Stromal cell of bone marrow (primary cell): ENCODE data around the gene MEX3B.
A peak's percentile ranks its signal among the peaks of the same experiment; 100 is the strongest.
"Not testable (repeated sequence)": the region's sequence is repeated elsewhere in the genome, so short reads cannot be mapped to it uniquely, and the experiment has no call there.

Experiments used
- DNase-seq: peaks from one replicate; pipeline ENCODE4 v3.0.0-alpha.2; 2012; ENCODE audit warnings: low read depth

MEX3B gene

DNA sequence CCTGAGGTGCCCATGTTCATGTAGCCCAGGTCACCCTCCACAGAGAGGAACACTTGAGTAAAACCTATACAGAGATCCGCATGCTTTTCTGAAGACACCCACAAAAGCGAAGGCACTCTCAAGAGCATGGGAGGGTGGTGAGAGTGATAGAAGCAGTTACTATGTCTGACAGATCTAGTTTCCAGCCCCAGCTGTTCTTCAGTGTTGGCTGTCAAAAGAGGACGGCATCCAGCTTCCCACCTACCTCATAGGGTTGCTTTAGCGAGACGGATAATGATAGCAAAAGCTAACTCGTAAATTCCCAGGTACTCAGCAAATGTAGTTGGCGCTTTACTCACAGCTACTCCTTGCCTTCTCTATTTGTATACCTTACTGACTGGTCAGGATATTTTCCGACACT, 3.0 kb upstream of the MEX3B start:
- DNase-seq, result no peak

GRCh38 chr15:82047453-82048400, 1.9 kb upstream of the MEX3B start:
- peak; percentile 1 for DNase-seq

DNA sequence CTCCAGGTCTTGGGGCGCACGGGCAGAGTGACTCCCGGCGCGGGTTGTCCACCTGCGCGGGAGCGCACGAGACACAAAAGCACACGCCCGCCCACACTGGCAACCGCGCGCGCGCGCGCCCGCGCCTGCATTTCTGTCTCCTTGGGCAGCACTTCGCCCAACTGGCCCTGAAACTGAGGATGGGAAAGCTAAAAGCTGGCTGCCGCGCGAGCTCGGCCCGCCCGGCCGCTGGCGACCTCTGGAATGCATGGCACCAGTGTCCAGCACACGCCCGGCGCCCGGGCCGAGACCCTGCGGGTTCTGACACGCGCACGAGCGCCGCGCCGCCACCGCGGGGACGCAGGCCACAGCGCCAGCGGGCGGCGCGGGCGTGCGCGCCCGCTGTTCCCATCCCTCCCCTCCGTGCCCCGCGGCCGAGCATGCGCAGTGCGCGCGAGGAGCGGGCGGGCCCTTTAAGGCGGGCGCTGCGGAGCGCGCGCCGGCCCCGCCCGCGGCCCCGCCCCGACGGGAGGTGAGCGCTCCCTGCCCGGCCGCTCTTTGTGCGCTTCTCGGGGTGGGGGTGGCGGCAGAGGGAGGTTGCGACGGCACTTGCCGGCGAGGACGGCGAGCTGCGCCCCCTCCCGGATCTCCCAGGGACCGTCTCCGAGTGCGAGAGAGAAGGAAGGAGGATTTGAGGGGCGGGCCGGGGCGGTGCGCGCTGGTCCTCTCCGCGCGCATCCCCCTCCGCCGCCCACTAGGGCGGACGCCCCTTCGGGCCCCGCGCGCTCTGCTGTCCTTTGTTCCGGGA, 1.0 kb upstream of the MEX3B start:
- peak; percentile 77 for DNase-seq

DNA sequence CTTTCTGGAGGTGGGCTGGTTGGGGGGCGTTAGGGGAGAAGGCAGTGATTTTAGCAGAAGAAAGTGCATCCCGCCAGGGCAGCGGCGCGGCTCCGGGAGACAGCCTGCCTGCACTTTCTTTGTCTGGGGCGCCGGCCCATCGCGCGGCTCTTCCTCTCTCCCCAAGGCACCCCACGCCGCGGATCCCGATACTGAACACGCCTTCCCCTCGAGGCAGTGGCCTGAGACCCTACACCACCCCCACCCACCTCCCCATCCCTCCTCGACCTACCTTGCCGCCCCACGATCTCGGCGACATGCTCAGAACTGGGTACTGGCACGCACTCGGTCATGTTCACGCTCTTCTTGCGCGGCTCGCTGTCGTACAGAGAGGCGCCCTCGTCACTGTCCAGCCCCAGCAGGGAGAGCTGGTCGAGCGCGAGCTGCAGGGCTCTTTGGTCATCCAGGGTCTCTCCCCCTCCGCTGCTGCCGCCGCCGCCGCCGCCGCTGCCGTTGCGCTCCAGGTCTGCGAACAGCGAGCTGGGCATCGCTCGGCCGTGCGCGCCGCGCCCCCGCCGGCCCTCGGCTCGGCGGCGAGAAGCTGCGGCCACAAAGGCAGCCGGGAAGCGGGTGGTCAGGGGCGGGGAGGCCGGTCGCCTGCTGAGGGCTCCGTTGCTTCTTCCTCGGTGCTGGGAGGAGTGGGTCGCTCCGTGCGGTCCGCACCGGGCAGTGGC, 483 bp downstream of the MEX3B start:
- no peak for DNase-seq

DNA sequence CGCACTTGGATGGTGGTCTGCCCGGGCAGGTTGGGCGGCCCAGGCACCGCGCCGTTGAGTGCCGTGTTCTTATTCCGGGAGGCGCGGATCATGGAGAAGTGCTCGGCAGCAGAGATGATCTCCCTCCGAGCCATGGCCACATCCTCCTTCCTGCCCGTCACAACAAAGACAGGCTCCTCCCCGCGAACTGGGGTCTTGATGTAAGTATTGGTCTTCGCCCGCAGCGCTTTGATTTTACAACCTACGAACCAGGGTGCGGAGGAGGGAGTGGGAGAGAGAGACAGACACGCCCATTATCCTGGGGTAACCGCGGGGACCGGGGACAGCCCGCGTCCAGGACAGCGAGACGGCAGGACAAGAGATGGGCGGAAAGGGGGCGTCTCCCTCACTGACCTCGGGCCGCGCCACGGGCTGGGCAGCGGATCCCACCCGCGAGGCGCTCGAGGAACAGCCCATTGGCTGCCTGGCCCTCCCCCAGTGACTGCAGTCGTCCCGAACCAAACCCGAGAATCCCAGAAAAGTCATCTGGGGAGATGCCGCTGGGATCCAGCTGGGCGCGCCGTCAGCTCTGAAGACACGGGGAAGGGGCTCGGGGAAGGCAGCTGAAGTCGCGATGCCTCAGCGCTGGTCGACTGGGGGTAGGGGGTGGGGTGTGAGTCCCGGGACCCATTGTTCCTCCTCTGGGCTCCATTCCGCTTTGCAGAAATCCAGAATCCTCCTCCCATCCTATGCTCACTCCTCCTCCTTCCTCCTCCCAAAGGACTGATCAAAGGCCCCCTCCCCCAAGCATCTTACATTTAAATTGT, 1.2 kb downstream of the MEX3B start:
- DNase-seq, result no peak

GRCh38 chr15:82043796-82044372, 1.9 kb downstream of the MEX3B start:
- DNase-seq, result no peak

GRCh38 chr15:82043130-82043673, 2.6 kb downstream of the MEX3B start:
- no peak for DNase-seq

GRCh38 chr15:82040862-82041261, 5.0 kb downstream of the MEX3B start:
- DNase-seq, result no peak

GRCh38 chr15:82040390-82040789, 5.4 kb downstream of the MEX3B start:
- DNase-seq, result no peak

- DNase-seq, result no peak
Observed at GRCh38 chr15:82039871-82040270, 5.9 kb downstream of the MEX3B start.

DNA sequence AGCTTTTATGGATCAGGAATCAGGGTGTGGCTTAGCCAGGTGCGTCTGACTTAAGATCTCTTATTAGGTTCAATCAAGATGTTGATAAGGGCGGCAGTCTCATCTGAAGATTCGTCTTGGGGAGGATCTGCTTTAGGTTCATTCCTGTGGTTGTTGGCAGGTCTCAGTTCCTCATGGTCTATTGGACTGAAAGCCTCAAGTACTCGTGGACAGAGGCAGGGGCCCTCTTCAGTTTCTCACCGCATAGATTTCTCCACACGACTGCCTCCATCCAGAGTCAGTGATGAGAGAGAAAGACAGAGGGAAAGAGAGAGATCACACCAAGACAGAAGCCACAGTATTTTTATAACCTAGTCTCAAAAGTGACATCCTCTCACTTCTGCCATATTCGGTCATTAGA, 9.4 kb downstream of the MEX3B start:
- no peak for DNase-seq

DNA sequence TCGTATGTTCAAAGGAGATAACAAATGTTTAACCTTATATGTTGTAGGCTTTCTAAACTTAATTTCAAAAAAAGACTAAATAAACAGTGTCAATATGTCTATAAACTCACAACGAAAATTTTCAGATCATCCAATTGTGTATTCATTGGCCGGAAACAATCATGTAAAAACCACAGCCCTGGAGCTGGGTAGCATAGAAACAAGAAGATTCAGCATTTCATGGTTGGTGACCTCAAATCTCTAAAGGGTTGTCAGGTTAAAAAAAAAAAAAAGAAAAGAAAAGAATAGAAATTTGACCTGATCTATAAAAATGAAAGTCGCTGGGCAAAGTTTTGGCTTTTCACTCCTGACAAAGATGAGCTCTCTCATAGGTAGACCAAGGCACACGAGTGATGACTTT, 13.9 kb downstream of the MEX3B start:
- DNase-seq, result no peak

- no peak for DNase-seq
Observed at GRCh38 chr15:82030176-82030575, 15.6 kb downstream of the MEX3B start.

GRCh38 chr15:82028163-82028562, 17.7 kb downstream of the MEX3B start:
- DNase-seq, result not testable (repeated sequence)

GRCh38 chr15:82021992-82022391, 23.8 kb downstream of the MEX3B start:
- DNase-seq, result no peak

GRCh38 chr15:82020625-82021394, 25.0 kb downstream of the MEX3B start:
- DNase-seq, result no peak

DNA sequence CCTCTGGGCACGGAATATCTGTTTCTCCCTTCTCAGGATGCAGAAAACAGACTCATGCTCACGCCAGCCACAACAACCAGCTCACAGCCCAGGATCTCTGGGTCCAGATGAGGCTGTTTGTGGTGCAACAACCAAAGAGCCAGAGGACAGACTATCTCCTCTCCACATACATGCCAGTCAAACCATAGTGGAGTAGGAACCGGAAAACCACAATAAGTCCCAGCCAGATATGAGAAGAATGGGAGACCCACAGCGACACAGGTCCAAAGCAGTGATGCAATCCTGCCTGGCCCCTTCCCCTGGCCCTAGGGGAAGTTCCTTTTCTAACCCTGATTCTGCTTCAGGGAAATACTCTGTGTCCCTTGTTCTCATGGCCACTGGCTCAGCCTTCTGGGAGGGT, 27.6 kb downstream of the MEX3B start:
- DNase-seq, result no peak

DNA sequence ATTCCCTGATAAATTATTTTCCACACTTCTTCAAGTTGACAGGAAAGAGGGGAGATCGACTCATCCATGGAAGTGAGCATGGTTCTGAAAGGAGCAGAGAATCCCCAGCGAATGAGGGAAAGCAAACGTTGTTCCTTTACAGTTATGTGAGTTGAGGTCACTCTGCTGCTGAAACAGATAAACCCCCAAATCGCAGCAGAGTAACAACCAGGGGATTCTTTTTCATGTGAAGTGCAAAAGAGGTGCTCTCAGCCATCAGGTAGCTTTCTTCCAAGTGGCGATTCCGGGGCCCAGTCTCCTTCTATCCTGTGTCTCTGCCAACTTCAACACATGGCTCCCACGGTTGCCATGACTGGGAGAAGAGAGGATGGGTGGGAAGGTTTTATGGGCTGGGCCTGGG, 28.2 kb downstream of the MEX3B start:
- no peak for DNase-seq

- DNase-seq, result no peak
Observed at GRCh38 chr15:82014989-82015388, 30.8 kb downstream of the MEX3B start.

DNA sequence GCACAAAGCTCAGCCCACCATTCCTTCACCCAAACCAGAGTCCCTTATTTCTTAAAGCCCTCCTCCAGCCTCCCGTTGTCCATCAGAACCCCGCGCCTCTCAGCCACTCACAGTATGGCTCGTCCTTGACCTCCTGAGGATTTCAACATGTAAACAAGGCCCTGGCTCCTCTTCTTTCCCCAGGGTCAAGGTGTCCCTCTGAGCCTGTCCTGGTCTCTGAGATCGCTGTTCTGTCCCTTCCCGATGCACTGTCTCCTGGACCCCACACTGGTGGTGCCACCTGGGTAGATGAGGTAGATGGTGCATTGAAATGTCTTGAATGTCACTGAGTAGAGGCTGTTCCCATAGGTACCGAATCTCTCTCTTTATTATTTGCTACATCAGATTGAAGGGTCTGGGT, 32.9 kb downstream of the MEX3B start:
- DNase-seq, result no peak
